HG02885 (cell line): ENCODE results near the gene NKX2-4.

ENCODE experiments used
- ATAC-seq: cut with Tn5 transposase; IDR thresholded peaks from one replicate; pipeline ENCODE4 v1.9.1; 2021; ENCODE audit warnings: mild to moderate bottlenecking; ENCODE audit not compliant: unreplicated experiment, poor library complexity

NKX2-4 gene

GRCh38 chr20:21395051-21395665, 2.2 kb downstream of the NKX2-4 start:
- no peak for ATAC-seq

- no peak for ATAC-seq
Observed at GRCh38 chr20:21394551-21394950, 2.8 kb downstream of the NKX2-4 start.

- ATAC-seq: no peak
Observed at GRCh38 chr20:21393816-21394519, 3.4 kb downstream of the NKX2-4 start.

- ATAC-seq: no peak
Observed at GRCh38 chr20:21393166-21393565, 4.2 kb downstream of the NKX2-4 start.

GRCh38 chr20:21391972-21392352, 5.4 kb downstream of the NKX2-4 start:
- no peak for ATAC-seq

- ATAC-seq: no peak
Observed at GRCh38 chr20:21391185-21391971, 5.9 kb downstream of the NKX2-4 start.

- ATAC-seq: no peak
Observed at GRCh38 chr20:21390768-21391167, 6.6 kb downstream of the NKX2-4 start.

GRCh38 chr20:21389368-21389767, 8.0 kb downstream of the NKX2-4 start:
- no peak for ATAC-seq

- no peak for ATAC-seq
Observed at GRCh38 chr20:21388566-21388965, 8.8 kb downstream of the NKX2-4 start.

GRCh38 chr20:21387528-21387927, 9.8 kb downstream of the NKX2-4 start:
- ATAC-seq: no peak

GRCh38 chr20:21386111-21386510, 11.2 kb downstream of the NKX2-4 start:
- no peak for ATAC-seq

GRCh38 chr20:21384308-21384892, 12.9 kb downstream of the NKX2-4 start:
- ATAC-seq: no peak

- ATAC-seq: no peak
Observed at GRCh38 chr20:21381619-21382018, 15.7 kb downstream of the NKX2-4 start.

- ATAC-seq: no peak
Observed at GRCh38 chr20:21380711-21381110, 16.6 kb downstream of the NKX2-4 start.

- ATAC-seq: no peak
Observed at GRCh38 chr20:21378259-21378658, 19.1 kb downstream of the NKX2-4 start.

- ATAC-seq: no peak
Observed at GRCh38 chr20:21377701-21378100, 19.6 kb downstream of the NKX2-4 start.

- ATAC-seq: no peak
Observed at GRCh38 chr20:21376626-21377025, 20.7 kb downstream of the NKX2-4 start.

- ATAC-seq: no peak
Observed at GRCh38 chr20:21373436-21373835, 23.9 kb downstream of the NKX2-4 start.

GRCh38 chr20:21372016-21372415, 25.3 kb downstream of the NKX2-4 start:
- no peak for ATAC-seq

- no peak for ATAC-seq
Observed at GRCh38 chr20:21371193-21371592, 26.1 kb downstream of the NKX2-4 start.

- no peak for ATAC-seq
Observed at GRCh38 chr20:21368791-21369190, 28.5 kb downstream of the NKX2-4 start.
